GM12878 (cell line): ENCODE results near the gene RNF175. TPM values are rescaled to one million over a fixed set of nuclear protein-coding genes. Genes with fewer than 3 reads are reported as not detected.

Source experiments
- ATAC-seq: fragments of 200-7000 bp; cut with Tn5 transposase; 3 replicates; pipeline ENCODE4 v1.9.1; 2020; ENCODE audit warnings: mild to moderate bottlenecking, moderate library complexity
- BruUV-seq: library from RNA; stranded (reverse); fragments of 400-500 nt; replicated peaks from 2 replicates; lab custom pipeline; 2021; lab: Mats Ljungman, UMichigan
- CTCF ChIA-PET: fragments of 300-600 bp; sonication (Branson Sonifier 250); formaldehyde crosslinking; extraction: SDS; loops from one replicate; lab custom pipeline; 2021; ENCODE audit warnings: inconsistent platforms; lab: Yijun Ruan, JAX
- POLR2A ChIA-PET: fragments of 350-600 bp; formaldehyde crosslinking; extraction: SDS; loops from one replicate; lab custom pipeline; 2021; ENCODE audit warnings: inconsistent platforms; lab: Charles Lee
- RAD21 ChIA-PET: fragments of 300-600 bp; sonication (Branson Sonifier 250); formaldehyde crosslinking; loops from one replicate; lab custom pipeline; 2023; ENCODE audit warnings: antibody characterized with exemption; ENCODE audit not compliant: unreplicated experiment; lab: Charles Lee
- SMC1A ChIA-PET: fragments of 300-600 bp; sonication (Branson Sonifier 250); formaldehyde crosslinking; loops from one replicate; lab custom pipeline; 2023; ENCODE audit not compliant: unreplicated experiment, uncharacterized antibody; lab: Charles Lee
- DNase-seq: peaks from one replicate; pipeline ENCODE4 v3.0.0-alpha.2; 2011; ENCODE audit warnings: low read depth, low spot score
- FAIRE-seq: peaks from 3 replicates; lab custom pipeline; 2011; peaks lifted over from hg19 to GRCh38; lab: Jason Lieb, UNC
- H2AFZ ChIP-seq: 2 replicates; pipeline ENCODE4 v1.6.0; 2011; ENCODE audit warnings: low read depth, low read length, control low read depth; ENCODE audit not compliant: control insufficient read depth
- H3K27ac ChIP-seq: 2 replicates; pipeline ENCODE4 v1.5.1; 2011; ENCODE audit warnings: control low read depth; ENCODE audit not compliant: control insufficient read depth, insufficient read depth
- H3K27me3 ChIP-seq, 2 experiments: replicated peaks in 1 of 2; 2 replicates each; pipeline versions ENCODE4 v1.6.0 to v1.6.1; 2011; ENCODE audit warnings: low read length in 1 of 2; ENCODE audit not compliant: control insufficient read depth in 2 of 2, insufficient read depth in 2 of 2
- H3K36me3 ChIP-seq, 2 experiments: 2 replicates each; pipeline ENCODE4 v1.5.1; 2011; ENCODE audit warnings: low read length in 1 of 2; ENCODE audit not compliant: control insufficient read depth in 2 of 2, insufficient read depth in 2 of 2
- H3K4me1 ChIP-seq: 2 replicates; pipeline ENCODE4 v1.6.1; 2011; ENCODE audit warnings: mild to moderate bottlenecking, low read length, moderate library complexity, mixed read lengths; ENCODE audit not compliant: control insufficient read depth, insufficient read depth
- H3K4me2 ChIP-seq: 2 replicates; pipeline ENCODE4 v1.6.0; 2011; ENCODE audit warnings: control low read depth; ENCODE audit not compliant: control insufficient read depth, insufficient read depth
- H3K4me3 ChIP-seq: fragments of 200-600 bp; sonication (generic); 2 replicates; pipeline ENCODE4 v1.5.1; 2016
- H3K79me2 ChIP-seq: 2 replicates; pipeline ENCODE4 v1.6.0; 2011; ENCODE audit warnings: low read length; ENCODE audit not compliant: control insufficient read depth, insufficient read depth
- H3K9ac ChIP-seq: 2 replicates; pipeline ENCODE4 v1.8.0; 2011; ENCODE audit warnings: low read length, control low read depth, mixed read lengths; ENCODE audit not compliant: control insufficient read depth, insufficient read depth
- H3K9me3 ChIP-seq: replicated peaks from 3 replicates; pipeline ENCODE4 v1.5.1; 2011; ENCODE audit warnings: mild to moderate bottlenecking, low read length; ENCODE audit not compliant: control insufficient read depth, insufficient read depth
- H4K20me1 ChIP-seq: 2 replicates; pipeline ENCODE4 v1.6.0; 2011; ENCODE audit not compliant: control insufficient read depth, insufficient read depth
- DPF2 ChIP-seq: fragments of 450-650 bp; IDR thresholded peaks from 2 replicates; pipeline ENCODE4 v1.6.1; 2017; ENCODE audit warnings: mild to moderate bottlenecking
- GABPA ChIP-seq: IDR thresholded peaks from 2 replicates; pipeline ENCODE4 v1.6.1; 2014; ENCODE audit warnings: antibody characterized with exemption, low read depth, mild to moderate bottlenecking, inconsistent platforms
- MYB ChIP-seq: fragments of 150-350 bp; IDR thresholded peaks from 2 replicates; pipeline ENCODE4 v1.6.1; 2014; ENCODE audit warnings: mild to moderate bottlenecking, low read depth, low read length, borderline replicate concordance
- PRDM15 ChIP-seq: fragments of 450-650 bp; formaldehyde crosslinking; IDR thresholded peaks from 2 replicates; pipeline ENCODE4 v1.4.0; 2020; ENCODE audit warnings: mild to moderate bottlenecking, moderate library complexity
- SPI1 ChIP-seq: IDR thresholded peaks from 2 replicates; pipeline ENCODE4 v1.6.1; 2011; ENCODE audit warnings: low read depth, mild to moderate bottlenecking, low read length, moderate library complexity, borderline replicate concordance; ENCODE audit not compliant: insufficient read depth
- YBX1 ChIP-seq: fragments of 450-650 bp; IDR thresholded peaks from 2 replicates; pipeline ENCODE4 v1.6.1; 2016; ENCODE audit warnings: antibody characterized with exemption
- WGBS: methylation state at CpG from one replicate; pipeline ENCODE4 v1.1.6; 2016; ENCODE audit warnings: low lambda C conversion rate; ENCODE audit not compliant: insufficient replicate concordance, insufficient coverage; ENCODE audit errors: missing lambda C conversion rate; 5-methylcytosine and 5-hydroxymethylcytosine counted together
- in situ Hi-C: fragments of 300-500 bp; cut with MboI; formaldehyde crosslinking; loops from 9 replicates; pipeline ENCODE4 v1.14.3; 2018; ENCODE audit warnings: mixed read lengths
- intact Hi-C: fragments of 100-400 bp; cut with micrococcal nuclease; formaldehyde crosslinking; loops from one replicate; pipeline ENCODE4 v1.14.2; 2022; ENCODE audit not compliant: unreplicated experiment
- polyA plus RNA-seq, 11 experiments: library from polyadenylated mRNA; depleted of rRNA in 4 of 11; unstranded in 6 of 11; stranded (reverse) in 5 of 11; fragments of >200 nt; fragmentation: Nextera tagmentation in 4 of 11; fragmentation: Illumina TruSeq in 1 of 11; extraction: Ambion mirVana in 4 of 11; extraction: Trizol in 1 of 11; gene quantifications; 1 replicate in 1 of 11; 2 replicates in 10 of 11; pipeline versions ENCODE4 v1.2.1 to v1.2.3, GENCODE V29; 2011 to 2016; ENCODE audit warnings: inconsistent platforms in 2 of 11, missing spikeins in 2 of 11, low read depth in 1 of 11
- total RNA-seq, 4 experiments: library from RNA; depleted of rRNA in 3 of 4; stranded (reverse); fragments of >200 nt in 3 of 4; fragmentation: Illumina TruSeq in 1 of 4; extraction: Trizol in 1 of 4; gene quantifications; 2 replicates each; pipeline versions ENCODE4 v1.2.1 to v1.2.3, GENCODE V29; 2013 to 2021

RNF175 gene
- total and polyA plus RNA-seq, 10 of the 15 experiments (the other 5 are each of a cell fraction or from before 2014, with no cell fraction given), result not detected

GRCh38 chr4:153705743-153706468 is 53.9 kb downstream of the RNF175 start (continued):
- peak; percentile 88 for TF ChIP-seq SPI1
- TF ChIP-seq DPF2, result 0 out of 2 replicates have a peak, but pooled peaks have one; percentile 26
- TF ChIP-seq MYB, result no peak
- TF ChIP-seq PRDM15, result no peak
- no peak for TF ChIP-seq YBX1

GRCh38 chr4:153704522-153704921 is 55.3 kb downstream of the RNF175 start:
- Histone ChIP-seq H2AFZ (no peak overlapping the region), H3K27me3 (no peaks in the 10 kb centered on the region; a peak in 1 of 4 replicates), H3K27ac (no peak overlapping the region), H3K36me3 (no peaks in the 10 kb centered on the region), H3K4me2 (no peak overlapping the region), H3K79me2 (no peaks in the 10 kb centered on the region), H3K9me3 (no peaks in the 10 kb centered on the region), H4K20me1 (no peaks in the 10 kb centered on the region), H3K9ac (no peak overlapping the region), H3K4me3 (no peak overlapping the region), H3K4me1 (no peaks in the 10 kb centered on the region; the same call in 1 of the 2 replicates)
- intact Hi-C loops, result no loop called here
- ATAC-seq (no peak), DNase-seq (no peak), FAIRE-seq (no peak)
- in situ Hi-C loops, result no loop called here
- RAD21 ChIA-PET, result no interaction called here
- no TSS peak for BruUV-seq
- CTCF ChIA-PET, result no interaction called here
- POLR2A ChIA-PET, result no interaction called here
- TF ChIP-seq GABPA, result no peak
- 66% methylated on average over 7 of the region's 7 CpGs for WGBS
- SMC1A ChIA-PET, result no interaction called here
